Fibroblast of the aortic adventitia (primary cell): ENCODE results near the gene URI1. TPM values are rescaled to one million over a fixed set of nuclear protein-coding genes. Genes with fewer than 3 reads are reported as not detected.

Experiments used
- DNase-seq: peaks from one replicate; pipeline ENCODE4 v3.0.0-alpha.2; 2010; ENCODE audit warnings: low read depth
- H3K4me3 ChIP-seq: 2 replicates; pipeline ENCODE4 v1.5.1; 2011; ENCODE audit warnings: low read depth, mild to moderate bottlenecking, control low read depth, low read length, moderate library complexity
- total RNA-seq: library from RNA; depleted of rRNA; stranded (reverse); fragments of >200 nt; gene quantifications from 2 replicates; pipeline ENCODE4 v1.2.3, GENCODE V29; 2012; ENCODE audit warnings: low replicate concordance
- TF ChIP-seq, protein P1 (sequence below): IDR thresholded peaks from 2 replicates; pipeline ENCODE4 v1.5.1; 2011; ENCODE audit warnings: mild to moderate bottlenecking, low read length, control low read depth, inconsistent platforms; ENCODE audit not compliant: insufficient read depth

The URI1 gene
- total RNA-seq, 1 donor = 63.8 TPM

GRCh38 chr19:30001301-30001700 lies 59.3 kb downstream of the URI1 start:
- DNase-seq = no peak
- TF ChIP-seq, protein P1, sequence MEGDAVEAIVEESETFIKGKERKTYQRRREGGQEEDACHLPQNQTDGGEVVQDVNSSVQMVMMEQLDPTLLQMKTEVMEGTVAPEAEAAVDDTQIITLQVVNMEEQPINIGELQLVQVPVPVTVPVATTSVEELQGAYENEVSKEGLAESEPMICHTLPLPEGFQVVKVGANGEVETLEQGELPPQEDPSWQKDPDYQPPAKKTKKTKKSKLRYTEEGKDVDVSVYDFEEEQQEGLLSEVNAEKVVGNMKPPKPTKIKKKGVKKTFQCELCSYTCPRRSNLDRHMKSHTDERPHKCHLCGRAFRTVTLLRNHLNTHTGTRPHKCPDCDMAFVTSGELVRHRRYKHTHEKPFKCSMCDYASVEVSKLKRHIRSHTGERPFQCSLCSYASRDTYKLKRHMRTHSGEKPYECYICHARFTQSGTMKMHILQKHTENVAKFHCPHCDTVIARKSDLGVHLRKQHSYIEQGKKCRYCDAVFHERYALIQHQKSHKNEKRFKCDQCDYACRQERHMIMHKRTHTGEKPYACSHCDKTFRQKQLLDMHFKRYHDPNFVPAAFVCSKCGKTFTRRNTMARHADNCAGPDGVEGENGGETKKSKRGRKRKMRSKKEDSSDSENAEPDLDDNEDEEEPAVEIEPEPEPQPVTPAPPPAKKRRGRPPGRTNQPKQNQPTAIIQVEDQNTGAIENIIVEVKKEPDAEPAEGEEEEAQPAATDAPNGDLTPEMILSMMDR = no peak
- H3K4me3 ChIP-seq = no peak overlapping the region

- TF ChIP-seq, protein P1 = no peak
- DNase-seq = no peak
- no peak overlapping the region for H3K4me3 ChIP-seq
Measured at GRCh38 chr19:30001791-30002190, 59.8 kb downstream of the URI1 start.

GRCh38 chr19:30003866-30004265 lies 61.8 kb downstream of the URI1 start:
- TF ChIP-seq, protein P1 = no peak
- no peak for DNase-seq
- H3K4me3 ChIP-seq = no peak overlapping the region

- H3K4me3 ChIP-seq = no peak overlapping the region
- DNase-seq = no peak
- TF ChIP-seq, protein P1 = no peak
Measured at GRCh38 chr19:30004403-30004802, 62.4 kb downstream of the URI1 start.

DNA sequence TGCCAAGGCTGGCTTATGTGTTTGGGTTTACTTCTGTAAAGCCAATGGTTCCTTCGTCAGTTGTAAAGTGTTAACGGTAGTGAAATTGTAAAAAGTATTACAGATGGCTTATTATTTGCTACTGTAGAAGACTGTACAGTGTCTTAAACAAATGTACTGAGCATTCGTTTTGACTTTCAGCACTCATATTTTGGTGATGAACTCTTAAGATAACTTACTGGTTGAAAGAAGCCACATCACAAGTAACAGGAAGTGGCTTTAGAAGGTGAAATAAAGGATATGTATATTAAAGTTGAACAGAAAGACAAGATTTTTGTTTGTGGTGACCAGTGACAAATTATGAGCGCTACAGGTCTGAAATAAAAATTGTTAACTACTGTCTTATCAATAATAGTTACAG lies 64.2 kb downstream of the URI1 start:
- no peak overlapping the region for H3K4me3 ChIP-seq
- TF ChIP-seq, protein P1 = no peak
- DNase-seq = no peak

- H3K4me3 ChIP-seq = no peak overlapping the region
- no peak for DNase-seq
- TF ChIP-seq, protein P1 = no peak
Measured at GRCh38 chr19:30008169-30008568, 66.1 kb downstream of the URI1 start.

DNA sequence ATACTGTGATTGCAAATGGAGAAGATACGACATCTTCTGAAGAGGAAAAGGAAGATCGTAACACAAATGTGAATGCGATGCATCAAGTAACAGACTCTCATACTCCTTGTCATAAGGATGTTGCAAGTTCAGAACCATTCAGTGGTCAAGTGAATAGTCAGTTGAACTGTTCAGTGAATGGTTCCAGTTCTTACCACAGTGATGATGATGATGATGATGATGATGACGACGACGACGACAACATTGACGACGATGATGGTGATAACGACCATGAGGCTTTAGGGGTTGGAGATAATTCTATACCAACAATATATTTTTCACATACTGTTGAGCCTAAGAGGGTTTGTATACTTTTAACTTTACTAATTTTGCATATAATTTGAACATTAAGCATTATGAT lies 67.0 kb downstream of the URI1 start:
- no peak overlapping the region for H3K4me3 ChIP-seq
- TF ChIP-seq, protein P1 = no peak
- DNase-seq = no peak
